K562 (cell line): ENCODE measurements around the gene NDOR1.

ENCODE experiments used
- CHD2 ChIP-seq: IDR thresholded peaks from 2 replicates; pipeline ENCODE4 v1.6.1; 2011; ENCODE audit warnings: low read depth, low read length
- ETV5 ChIP-seq: sonication (generic); formaldehyde crosslinking; IDR thresholded peaks from 2 replicates; pipeline ENCODE4 v1.4.0; 2020; ENCODE audit warnings: low read depth, mild to moderate bottlenecking, missing genetic modification reagents
- EZH2 ChIP-seq: IDR thresholded peaks from 2 replicates; pipeline ENCODE4 v1.6.1; 2012; ENCODE audit warnings: low read depth, mild to moderate bottlenecking, inconsistent platforms, low read length, borderline replicate concordance
- KDM1A ChIP-seq, 2 experiments: fragments of 450-650 bp; IDR thresholded peaks; 2 replicates each; pipeline ENCODE4 v1.6.1; 2016; ENCODE audit warnings: mild to moderate bottlenecking in 2 of 2
- POLR2AphosphoS5 ChIP-seq: IDR thresholded peaks from 2 replicates; pipeline ENCODE4 v1.6.1; 2011; ENCODE audit warnings: mild to moderate bottlenecking, low read depth, low read length, moderate library complexity; ENCODE audit not compliant: control insufficient read depth, insufficient read depth
- PRPF4 ChIP-seq: fragments of 200-400 bp; formaldehyde crosslinking; IDR thresholded peaks from one replicate; pipeline ENCODE4 v1.6.1; 2017; ENCODE audit warnings: low read length, low read depth, mild to moderate bottlenecking; ENCODE audit not compliant: insufficient read depth, poor library complexity, severe bottlenecking
- SPI1 ChIP-seq: IDR thresholded peaks from 2 replicates; pipeline ENCODE4 v1.6.1; 2011; ENCODE audit warnings: low read depth, low read length, control low read depth, borderline replicate concordance
- TAF1 ChIP-seq: IDR thresholded peaks from 2 replicates; pipeline ENCODE4 v1.6.1; 2011; ENCODE audit warnings: mild to moderate bottlenecking, low read length, moderate library complexity; ENCODE audit not compliant: insufficient read depth, control insufficient read depth, severe bottlenecking; ENCODE audit errors: extremely low read depth
- YY1 ChIP-seq, 3 experiments: IDR thresholded peaks; 2 replicates each; pipeline ENCODE4 v1.6.1; 2011; ENCODE audit warnings: low read length in 2 of 3, mild to moderate bottlenecking in 2 of 3, moderate library complexity in 2 of 3, borderline replicate concordance in 1 of 3, control low read depth in 1 of 3, low read depth in 1 of 3; ENCODE audit not compliant: insufficient read depth in 3 of 3, insufficient replicate concordance in 2 of 3, control insufficient read depth in 1 of 3, insufficient read length in 1 of 3; ENCODE audit errors: extremely low read depth in 1 of 3
- ZKSCAN3 ChIP-seq: fragments of 250-450 bp; sonication (Bioruptor Pico); IDR thresholded peaks from 2 replicates; pipeline ENCODE4 v1.4.0; 2020
- TF ChIP-seq, protein P1 (sequence below): fragments of 200-600 bp; sonication (generic); IDR thresholded peaks from one replicate; pipeline ENCODE4 v1.6.1; 2012; ENCODE audit warnings: mild to moderate bottlenecking, low read depth, low read length, inconsistent platforms
- TF ChIP-seq, protein P2 (sequence below): fragments of 450-650 bp; IDR thresholded peaks from 2 replicates; pipeline ENCODE4 v1.6.1; 2017; ENCODE audit warnings: antibody characterized with exemption
- TF ChIP-seq, protein P3 (sequence below): IDR thresholded peaks from 3 replicates; pipeline ENCODE4 v1.6.1; 2011; ENCODE audit warnings: borderline replicate concordance, mild to moderate bottlenecking, moderate library complexity; ENCODE audit not compliant: insufficient read length; ENCODE audit errors: extremely low read depth
- TF ChIP-seq, protein P4 (sequence below): sonication (generic); formaldehyde crosslinking; IDR thresholded peaks from 2 replicates; pipeline ENCODE4 v1.8.0; 2022; ENCODE audit warnings: missing genetic modification reagents, mild to moderate bottlenecking, borderline replicate concordance

DNA sequence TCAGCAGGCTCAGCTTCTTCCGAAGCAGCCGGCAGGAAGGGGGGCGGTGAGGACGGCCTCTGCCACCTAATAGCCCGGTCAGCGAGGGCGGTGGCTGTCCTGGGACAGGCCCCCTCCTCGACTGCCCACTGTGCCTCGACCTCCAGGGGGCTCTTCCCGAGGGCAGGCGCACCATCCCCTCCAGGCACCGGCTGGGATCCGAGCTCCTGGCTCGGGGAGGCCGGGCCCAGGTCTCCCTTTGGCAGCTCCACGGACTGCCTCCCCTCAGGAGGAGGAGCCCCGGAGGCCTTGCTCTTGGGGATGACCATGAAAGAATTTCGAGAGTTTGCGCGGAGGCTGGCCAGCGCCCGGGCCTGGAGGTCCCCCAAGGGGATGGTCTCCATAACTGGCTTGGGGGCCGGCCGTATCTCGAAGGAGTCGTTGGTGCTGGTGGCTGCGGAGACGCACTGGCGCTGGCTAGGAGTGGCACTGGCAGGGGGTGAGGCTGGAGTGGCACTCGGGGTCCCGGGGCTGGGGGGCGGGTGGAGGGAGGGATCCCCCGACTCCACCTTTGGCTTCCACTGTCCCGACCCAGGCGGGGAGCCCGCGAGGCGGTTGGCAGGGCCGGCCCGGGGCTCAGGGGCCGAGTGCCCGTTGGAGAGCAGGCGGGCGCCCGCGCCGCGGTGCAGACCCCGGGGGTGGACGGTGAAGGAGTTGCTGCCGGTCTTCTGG is 5.9 kb upstream of the NDOR1 start:
- TF ChIP-seq, protein P1, sequence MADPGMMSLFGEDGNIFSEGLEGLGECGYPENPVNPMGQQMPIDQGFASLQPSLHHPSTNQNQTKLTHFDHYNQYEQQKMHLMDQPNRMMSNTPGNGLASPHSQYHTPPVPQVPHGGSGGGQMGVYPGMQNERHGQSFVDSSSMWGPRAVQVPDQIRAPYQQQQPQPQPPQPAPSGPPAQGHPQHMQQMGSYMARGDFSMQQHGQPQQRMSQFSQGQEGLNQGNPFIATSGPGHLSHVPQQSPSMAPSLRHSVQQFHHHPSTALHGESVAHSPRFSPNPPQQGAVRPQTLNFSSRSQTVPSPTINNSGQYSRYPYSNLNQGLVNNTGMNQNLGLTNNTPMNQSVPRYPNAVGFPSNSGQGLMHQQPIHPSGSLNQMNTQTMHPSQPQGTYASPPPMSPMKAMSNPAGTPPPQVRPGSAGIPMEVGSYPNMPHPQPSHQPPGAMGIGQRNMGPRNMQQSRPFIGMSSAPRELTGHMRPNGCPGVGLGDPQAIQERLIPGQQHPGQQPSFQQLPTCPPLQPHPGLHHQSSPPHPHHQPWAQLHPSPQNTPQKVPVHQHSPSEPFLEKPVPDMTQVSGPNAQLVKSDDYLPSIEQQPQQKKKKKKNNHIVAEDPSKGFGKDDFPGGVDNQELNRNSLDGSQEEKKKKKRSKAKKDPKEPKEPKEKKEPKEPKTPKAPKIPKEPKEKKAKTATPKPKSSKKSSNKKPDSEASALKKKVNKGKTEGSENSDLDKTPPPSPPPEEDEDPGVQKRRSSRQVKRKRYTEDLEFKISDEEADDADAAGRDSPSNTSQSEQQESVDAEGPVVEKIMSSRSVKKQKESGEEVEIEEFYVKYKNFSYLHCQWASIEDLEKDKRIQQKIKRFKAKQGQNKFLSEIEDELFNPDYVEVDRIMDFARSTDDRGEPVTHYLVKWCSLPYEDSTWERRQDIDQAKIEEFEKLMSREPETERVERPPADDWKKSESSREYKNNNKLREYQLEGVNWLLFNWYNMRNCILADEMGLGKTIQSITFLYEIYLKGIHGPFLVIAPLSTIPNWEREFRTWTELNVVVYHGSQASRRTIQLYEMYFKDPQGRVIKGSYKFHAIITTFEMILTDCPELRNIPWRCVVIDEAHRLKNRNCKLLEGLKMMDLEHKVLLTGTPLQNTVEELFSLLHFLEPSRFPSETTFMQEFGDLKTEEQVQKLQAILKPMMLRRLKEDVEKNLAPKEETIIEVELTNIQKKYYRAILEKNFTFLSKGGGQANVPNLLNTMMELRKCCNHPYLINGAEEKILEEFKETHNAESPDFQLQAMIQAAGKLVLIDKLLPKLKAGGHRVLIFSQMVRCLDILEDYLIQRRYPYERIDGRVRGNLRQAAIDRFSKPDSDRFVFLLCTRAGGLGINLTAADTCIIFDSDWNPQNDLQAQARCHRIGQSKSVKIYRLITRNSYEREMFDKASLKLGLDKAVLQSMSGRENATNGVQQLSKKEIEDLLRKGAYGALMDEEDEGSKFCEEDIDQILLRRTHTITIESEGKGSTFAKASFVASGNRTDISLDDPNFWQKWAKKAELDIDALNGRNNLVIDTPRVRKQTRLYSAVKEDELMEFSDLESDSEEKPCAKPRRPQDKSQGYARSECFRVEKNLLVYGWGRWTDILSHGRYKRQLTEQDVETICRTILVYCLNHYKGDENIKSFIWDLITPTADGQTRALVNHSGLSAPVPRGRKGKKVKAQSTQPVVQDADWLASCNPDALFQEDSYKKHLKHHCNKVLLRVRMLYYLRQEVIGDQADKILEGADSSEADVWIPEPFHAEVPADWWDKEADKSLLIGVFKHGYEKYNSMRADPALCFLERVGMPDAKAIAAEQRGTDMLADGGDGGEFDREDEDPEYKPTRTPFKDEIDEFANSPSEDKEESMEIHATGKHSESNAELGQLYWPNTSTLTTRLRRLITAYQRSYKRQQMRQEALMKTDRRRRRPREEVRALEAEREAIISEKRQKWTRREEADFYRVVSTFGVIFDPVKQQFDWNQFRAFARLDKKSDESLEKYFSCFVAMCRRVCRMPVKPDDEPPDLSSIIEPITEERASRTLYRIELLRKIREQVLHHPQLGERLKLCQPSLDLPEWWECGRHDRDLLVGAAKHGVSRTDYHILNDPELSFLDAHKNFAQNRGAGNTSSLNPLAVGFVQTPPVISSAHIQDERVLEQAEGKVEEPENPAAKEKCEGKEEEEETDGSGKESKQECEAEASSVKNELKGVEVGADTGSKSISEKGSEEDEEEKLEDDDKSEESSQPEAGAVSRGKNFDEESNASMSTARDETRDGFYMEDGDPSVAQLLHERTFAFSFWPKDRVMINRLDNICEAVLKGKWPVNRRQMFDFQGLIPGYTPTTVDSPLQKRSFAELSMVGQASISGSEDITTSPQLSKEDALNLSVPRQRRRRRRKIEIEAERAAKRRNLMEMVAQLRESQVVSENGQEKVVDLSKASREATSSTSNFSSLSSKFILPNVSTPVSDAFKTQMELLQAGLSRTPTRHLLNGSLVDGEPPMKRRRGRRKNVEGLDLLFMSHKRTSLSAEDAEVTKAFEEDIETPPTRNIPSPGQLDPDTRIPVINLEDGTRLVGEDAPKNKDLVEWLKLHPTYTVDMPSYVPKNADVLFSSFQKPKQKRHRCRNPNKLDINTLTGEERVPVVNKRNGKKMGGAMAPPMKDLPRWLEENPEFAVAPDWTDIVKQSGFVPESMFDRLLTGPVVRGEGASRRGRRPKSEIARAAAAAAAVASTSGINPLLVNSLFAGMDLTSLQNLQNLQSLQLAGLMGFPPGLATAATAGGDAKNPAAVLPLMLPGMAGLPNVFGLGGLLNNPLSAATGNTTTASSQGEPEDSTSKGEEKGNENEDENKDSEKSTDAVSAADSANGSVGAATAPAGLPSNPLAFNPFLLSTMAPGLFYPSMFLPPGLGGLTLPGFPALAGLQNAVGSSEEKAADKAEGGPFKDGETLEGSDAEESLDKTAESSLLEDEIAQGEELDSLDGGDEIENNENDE = no peak
- TF ChIP-seq PRPF4 (no peak), CHD2 (no peak), POLR2AphosphoS5 (no peak), KDM1A (IDR thresholded peaks at IDR 0.05) (no peak), TAF1 (no peak), EZH2 (no peak), ETV5 (no peak), SPI1 (no peak), ZKSCAN3 (CRISPR knock-in tag) (no peak), YY1 (IDR thresholded peaks at IDR 0.05; ENCODE audit: borderline replicate concordance in 1 of 3, control insufficient read depth in 1 of 3, extremely low read depth in 1 of 3, insufficient read depth in 3 of 3, insufficient read length in 1 of 3, insufficient replicate concordance in 2 of 3, low read depth in 1 of 3, low read length in 2 of 3) (no peak)
- TF ChIP-seq, protein P2, sequence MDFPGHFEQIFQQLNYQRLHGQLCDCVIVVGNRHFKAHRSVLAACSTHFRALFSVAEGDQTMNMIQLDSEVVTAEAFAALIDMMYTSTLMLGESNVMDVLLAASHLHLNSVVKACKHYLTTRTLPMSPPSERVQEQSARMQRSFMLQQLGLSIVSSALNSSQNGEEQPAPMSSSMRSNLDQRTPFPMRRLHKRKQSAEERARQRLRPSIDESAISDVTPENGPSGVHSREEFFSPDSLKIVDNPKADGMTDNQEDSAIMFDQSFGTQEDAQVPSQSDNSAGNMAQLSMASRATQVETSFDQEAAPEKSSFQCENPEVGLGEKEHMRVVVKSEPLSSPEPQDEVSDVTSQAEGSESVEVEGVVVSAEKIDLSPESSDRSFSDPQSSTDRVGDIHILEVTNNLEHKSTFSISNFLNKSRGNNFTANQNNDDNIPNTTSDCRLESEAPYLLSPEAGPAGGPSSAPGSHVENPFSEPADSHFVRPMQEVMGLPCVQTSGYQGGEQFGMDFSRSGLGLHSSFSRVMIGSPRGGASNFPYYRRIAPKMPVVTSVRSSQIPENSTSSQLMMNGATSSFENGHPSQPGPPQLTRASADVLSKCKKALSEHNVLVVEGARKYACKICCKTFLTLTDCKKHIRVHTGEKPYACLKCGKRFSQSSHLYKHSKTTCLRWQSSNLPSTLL = no peak
- TF ChIP-seq, protein P3, sequence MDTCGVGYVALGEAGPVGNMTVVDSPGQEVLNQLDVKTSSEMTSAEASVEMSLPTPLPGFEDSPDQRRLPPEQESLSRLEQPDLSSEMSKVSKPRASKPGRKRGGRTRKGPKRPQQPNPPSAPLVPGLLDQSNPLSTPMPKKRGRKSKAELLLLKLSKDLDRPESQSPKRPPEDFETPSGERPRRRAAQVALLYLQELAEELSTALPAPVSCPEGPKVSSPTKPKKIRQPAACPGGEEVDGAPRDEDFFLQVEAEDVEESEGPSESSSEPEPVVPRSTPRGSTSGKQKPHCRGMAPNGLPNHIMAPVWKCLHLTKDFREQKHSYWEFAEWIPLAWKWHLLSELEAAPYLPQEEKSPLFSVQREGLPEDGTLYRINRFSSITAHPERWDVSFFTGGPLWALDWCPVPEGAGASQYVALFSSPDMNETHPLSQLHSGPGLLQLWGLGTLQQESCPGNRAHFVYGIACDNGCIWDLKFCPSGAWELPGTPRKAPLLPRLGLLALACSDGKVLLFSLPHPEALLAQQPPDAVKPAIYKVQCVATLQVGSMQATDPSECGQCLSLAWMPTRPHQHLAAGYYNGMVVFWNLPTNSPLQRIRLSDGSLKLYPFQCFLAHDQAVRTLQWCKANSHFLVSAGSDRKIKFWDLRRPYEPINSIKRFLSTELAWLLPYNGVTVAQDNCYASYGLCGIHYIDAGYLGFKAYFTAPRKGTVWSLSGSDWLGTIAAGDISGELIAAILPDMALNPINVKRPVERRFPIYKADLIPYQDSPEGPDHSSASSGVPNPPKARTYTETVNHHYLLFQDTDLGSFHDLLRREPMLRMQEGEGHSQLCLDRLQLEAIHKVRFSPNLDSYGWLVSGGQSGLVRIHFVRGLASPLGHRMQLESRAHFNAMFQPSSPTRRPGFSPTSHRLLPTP = no peak
- TF ChIP-seq, protein P4, sequence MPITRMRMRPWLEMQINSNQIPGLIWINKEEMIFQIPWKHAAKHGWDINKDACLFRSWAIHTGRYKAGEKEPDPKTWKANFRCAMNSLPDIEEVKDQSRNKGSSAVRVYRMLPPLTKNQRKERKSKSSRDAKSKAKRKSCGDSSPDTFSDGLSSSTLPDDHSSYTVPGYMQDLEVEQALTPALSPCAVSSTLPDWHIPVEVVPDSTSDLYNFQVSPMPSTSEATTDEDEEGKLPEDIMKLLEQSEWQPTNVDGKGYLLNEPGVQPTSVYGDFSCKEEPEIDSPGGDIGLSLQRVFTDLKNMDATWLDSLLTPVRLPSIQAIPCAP (CRISPR knock-in tag) = no peak
